Measurements from ENCODE around the gene RELT.

GRCh38 chr11:73374151-73374550 lies 2.0 kb upstream of the RELT start:
- TF ChIP-seq CTCF (IDR thresholded peaks at IDR 0.05 in 8 of 11, conservative IDR thresholded peaks at IDR 0.05 in 3 of 11) (no peak), POLR2A (IDR thresholded peaks at IDR 0.05) (no peak), POLR2AphosphoS5 (IDR thresholded peaks at IDR 0.05) (no peak)

Data from spleen (tissue), 7 donors.